NB4 (cell line): ENCODE results near the gene GTF2I.

Source experiments
- DNase-seq: peaks from one replicate; pipeline ENCODE4 v3.0.0; 2010; ENCODE audit warnings: low read depth
- H3K4me3 ChIP-seq: one replicate; pipeline ENCODE4 v1.5.1; 2011; ENCODE audit warnings: mild to moderate bottlenecking, low read depth, low read length, moderate library complexity
- MYC ChIP-seq: IDR thresholded peaks from 2 replicates; pipeline ENCODE4 v1.6.1; 2011; ENCODE audit warnings: low read depth, low read length
- POLR2A ChIP-seq: IDR thresholded peaks from 2 replicates; pipeline ENCODE4 v1.6.1; 2011; ENCODE audit warnings: mild to moderate bottlenecking; ENCODE audit not compliant: insufficient read length; ENCODE audit errors: extremely low read depth
- TF ChIP-seq, protein P1 (sequence below): IDR thresholded peaks from 2 replicates; pipeline ENCODE4 v1.6.1; 2011; ENCODE audit warnings: low read depth, low read length
- TF ChIP-seq, protein P2 (sequence below): IDR thresholded peaks from one replicate; pipeline ENCODE4 v1.5.1; 2012; ENCODE audit warnings: low read depth, low read length

The GTF2I gene

DNA sequence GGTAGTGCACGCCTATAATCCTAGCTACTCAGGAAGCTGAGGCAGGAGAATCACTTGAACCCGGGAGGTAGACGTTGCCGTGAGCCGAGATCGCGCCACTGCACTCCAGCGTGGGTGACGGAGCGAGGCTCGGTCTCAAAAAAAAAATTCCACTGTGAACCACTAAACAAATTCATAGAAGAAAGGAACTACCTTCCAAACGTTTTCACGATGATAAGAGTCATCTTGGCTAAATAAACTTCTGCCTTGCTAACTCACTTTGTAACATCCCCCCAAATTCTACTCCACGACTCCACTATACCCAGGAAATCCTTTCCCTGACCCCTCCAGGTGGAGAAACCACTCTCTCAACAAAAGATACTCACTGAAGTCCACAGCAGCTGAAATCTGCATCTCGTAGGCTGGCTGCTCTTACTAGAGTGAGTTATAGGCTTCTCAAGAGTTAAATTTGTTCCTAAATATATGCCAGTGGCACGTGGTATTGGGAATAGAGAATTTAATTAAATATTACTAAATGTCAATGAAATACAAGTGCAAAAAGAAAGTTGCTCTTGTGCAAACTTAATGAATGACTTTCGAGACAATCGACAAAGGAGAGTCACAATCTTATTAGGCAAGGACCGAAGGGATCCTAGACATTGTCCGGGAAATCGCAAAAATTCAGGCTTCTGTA is 1.6 kb upstream of the GTF2I start:
- no peak for DNase-seq
- peak overlapping the region; percentile 75 for H3K4me3 ChIP-seq
- no peak for TF ChIP-seq POLR2A
- TF ChIP-seq, protein P1, sequence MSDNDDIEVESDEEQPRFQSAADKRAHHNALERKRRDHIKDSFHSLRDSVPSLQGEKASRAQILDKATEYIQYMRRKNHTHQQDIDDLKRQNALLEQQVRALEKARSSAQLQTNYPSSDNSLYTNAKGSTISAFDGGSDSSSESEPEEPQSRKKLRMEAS, result no peak
- no peak for TF ChIP-seq MYC
- TF ChIP-seq, protein P2, sequence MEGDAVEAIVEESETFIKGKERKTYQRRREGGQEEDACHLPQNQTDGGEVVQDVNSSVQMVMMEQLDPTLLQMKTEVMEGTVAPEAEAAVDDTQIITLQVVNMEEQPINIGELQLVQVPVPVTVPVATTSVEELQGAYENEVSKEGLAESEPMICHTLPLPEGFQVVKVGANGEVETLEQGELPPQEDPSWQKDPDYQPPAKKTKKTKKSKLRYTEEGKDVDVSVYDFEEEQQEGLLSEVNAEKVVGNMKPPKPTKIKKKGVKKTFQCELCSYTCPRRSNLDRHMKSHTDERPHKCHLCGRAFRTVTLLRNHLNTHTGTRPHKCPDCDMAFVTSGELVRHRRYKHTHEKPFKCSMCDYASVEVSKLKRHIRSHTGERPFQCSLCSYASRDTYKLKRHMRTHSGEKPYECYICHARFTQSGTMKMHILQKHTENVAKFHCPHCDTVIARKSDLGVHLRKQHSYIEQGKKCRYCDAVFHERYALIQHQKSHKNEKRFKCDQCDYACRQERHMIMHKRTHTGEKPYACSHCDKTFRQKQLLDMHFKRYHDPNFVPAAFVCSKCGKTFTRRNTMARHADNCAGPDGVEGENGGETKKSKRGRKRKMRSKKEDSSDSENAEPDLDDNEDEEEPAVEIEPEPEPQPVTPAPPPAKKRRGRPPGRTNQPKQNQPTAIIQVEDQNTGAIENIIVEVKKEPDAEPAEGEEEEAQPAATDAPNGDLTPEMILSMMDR, result no peak

DNA sequence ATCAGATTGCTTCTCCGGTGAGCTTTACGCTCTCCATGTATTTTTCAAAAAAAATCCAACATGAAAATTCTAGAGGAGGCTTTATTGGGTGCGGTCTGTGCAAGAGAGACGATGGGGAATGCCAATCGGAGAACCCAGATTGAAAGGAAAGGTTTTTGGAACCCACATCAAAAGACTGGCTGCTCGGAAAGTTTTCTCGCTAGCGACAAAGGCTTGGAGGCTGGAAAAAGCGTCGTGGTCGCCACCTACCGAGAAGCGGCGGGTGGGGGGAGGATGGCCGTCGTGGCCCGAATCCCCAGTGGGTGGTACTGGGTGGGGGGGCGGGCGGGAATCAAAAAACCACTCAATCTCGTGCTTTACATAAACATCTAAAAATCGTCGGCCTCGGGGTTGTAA is 1.1 kb upstream of the GTF2I start:
- H3K4me3 ChIP-seq, result peak overlapping the region; percentile 75
- peak; percentile 79 for DNase-seq
- no peak for TF ChIP-seq MYC
- TF ChIP-seq, protein P1, result no peak
- TF ChIP-seq POLR2A, result no peak
- TF ChIP-seq, protein P2, result no peak

DNA sequence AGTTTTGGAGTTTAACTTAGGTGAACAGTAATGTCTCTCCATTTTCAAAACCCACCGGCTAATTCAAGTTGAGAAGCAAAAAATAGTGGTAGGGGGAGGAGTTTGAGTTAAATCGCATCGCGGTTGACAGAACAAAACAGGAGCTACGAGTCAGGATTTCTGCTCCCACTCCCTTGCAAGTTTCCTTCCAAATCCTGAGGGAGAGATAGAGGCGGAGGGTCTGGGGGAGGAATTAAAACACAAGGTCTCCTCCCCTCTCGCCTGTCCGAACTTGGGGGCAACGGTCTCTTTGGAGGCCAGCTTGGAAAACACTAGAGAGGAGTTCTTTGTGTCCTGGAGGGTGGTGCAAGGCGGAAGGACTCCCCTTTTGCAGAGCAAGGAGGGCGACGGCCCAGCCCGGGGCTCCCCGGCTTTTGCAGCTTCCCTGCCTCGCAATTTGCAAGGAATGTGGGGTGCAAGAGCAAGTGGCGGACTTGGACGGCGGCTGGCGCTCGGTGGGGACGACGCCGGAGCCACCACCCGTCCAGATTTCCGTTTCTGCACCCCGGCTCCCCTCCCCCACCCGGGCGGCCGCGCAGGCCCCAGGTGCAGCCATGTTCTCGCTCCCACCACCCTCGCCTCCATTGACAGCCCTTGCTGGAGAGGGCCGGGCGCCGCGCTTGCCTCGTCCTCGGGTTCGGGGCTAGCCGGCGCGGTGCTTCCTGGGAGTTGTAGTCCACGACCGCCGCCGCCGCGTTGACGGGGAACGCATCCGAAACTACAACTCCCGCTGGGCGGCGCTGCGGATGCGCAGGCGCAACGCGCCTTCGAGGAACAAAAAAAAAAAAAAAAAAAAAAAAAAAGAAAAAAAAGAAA is 454 bp upstream of the GTF2I start:
- H3K4me3 ChIP-seq, result peak overlapping the region; percentile 75
- peak; percentile 100 for DNase-seq
- TF ChIP-seq, protein P1, result peak; percentile 54
- peak; percentile 79 for TF ChIP-seq POLR2A
- peak; percentile 88 for TF ChIP-seq MYC
- TF ChIP-seq, protein P2, result no peak

DNA sequence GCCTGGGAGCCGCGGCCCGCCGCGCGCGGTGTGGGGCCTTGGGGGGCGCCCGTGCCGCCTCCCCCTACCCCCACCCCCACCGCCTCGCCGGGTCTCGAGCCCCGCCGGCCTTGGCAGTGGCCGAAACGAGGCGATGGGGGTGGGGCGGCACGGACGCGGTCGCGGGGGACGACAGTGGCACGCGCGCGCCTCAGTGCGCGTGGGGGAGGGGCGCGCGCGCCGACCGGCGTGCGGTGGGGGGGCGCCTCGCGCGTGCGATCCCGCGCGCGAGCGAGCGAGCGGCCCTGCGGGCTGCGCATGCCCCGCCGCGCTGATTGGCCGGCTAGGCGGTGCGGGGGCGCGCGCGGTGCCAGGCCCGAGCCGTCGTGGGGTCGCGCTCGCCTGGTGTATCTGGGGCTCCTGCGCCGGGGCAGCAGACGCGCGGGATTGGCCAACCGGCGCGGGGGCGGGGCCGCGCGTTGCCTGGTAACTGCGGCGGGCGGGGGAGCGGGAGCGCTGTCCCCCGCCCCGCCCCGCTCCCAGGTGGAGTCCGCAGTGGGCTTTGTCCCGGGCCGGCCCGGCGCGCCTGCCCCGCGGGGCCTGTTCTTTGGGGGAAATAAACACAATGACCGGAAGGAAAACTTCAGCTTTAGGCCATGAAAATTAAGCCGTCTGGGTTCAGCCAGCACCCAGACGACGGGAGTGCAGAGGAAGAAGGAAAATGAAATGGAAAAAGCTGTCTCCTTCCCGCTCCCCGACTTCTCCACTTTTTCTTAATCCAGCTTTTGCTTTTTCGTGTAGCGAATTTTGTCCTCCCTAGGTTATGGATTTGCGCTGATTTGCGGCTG is 873 bp downstream of the GTF2I start:
- no peak for TF ChIP-seq POLR2A
- peak; percentile 69 for TF ChIP-seq MYC
- DNase-seq, result peak; percentile 99
- H3K4me3 ChIP-seq, result peak overlapping the region; percentile 90

DNA sequence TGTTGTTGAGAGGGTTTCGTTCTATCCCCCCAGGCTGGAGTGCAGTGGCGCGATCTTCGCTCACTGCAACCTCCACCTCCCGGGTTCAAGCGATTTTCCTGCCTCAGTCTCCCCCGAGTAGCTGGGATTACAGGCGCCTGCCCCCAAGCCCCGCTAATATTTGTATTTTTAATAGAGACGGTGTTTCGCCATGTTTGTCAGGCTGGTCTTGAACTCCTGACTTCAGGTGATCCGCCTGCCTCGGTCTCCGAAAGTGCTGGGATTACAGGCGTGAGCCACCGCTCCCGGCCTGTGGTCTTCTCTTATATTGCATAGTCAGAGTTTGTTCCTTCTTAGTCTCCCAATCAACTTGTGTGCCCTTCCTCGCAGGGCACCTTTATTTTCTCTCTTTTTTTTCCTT is 2.7 kb downstream of the GTF2I start:
- DNase-seq, result peak; percentile 47
- H3K4me3 ChIP-seq, result peak overlapping the region; percentile 90

DNA sequence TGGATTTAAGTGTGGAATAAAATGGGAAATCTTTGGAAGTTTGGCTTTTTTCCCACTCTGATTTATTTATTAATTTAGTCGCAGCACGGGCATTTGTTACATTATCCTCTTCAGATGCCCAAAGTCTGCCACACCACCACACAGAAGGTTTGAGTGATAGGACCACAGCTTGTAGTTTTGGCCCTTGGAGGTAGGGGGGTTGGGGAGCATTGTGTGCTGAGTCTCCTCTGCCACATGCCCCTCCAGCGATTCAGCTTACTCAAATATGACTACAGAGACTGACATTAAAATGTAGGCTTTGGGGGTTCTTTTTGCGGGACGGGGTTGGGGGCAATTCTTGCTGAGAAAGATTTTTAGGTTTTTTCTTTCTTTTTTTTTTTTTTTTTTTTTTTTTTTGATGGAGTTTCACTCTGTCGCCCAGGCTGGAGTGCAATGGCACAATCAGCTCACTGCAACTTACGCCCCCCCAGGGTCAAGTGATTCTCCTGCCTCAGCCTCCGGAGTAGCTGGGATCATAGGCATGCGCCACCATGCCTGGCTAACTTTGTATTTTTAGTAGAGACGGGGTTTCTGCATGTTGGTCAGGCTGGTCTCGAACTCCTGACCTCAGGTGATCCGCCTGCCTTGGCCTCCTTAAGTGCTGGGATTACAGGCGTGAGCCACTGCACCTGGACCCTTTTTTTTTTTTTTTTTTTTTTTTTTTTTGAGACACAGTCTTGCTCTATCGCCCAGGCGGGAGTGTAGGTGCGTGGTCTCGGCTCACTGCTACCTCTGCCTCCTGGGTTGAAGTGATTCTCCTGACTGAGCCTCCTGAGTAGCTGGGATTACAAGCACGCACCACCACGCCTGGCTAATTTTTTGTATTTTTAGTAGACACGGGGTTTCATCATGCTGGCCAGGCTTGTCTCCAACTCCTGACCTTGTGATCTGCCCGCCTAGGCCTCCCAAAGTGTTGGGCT is 4.6 kb downstream of the GTF2I start:
- DNase-seq, result peak; percentile 54
- H3K4me3 ChIP-seq, result peak overlapping the region; percentile 90
